HEK293T (cell line): ENCODE data around the gene WDR82.

ENCODE experiments used
- ARNT ChIP-seq: fragments of 450-650 bp; IDR thresholded peaks from 2 replicates; pipeline ENCODE4 v1.6.1; 2017; ENCODE audit warnings: mild to moderate bottlenecking
- CTBP1 ChIP-seq: fragments of 450-650 bp; IDR thresholded peaks from 2 replicates; pipeline ENCODE4 v1.6.1; 2016; ENCODE audit warnings: borderline replicate concordance
- FOXA1 ChIP-seq: fragments of 450-650 bp; IDR thresholded peaks from 2 replicates; pipeline ENCODE4 v1.6.1; 2016; ENCODE audit warnings: mild to moderate bottlenecking
- FOXK2 ChIP-seq: fragments of 450-650 bp; IDR thresholded peaks from 2 replicates; pipeline ENCODE4 v1.6.1; 2016; ENCODE audit warnings: mild to moderate bottlenecking
- FOXM1 ChIP-seq: fragments of 450-650 bp; IDR thresholded peaks from 2 replicates; pipeline ENCODE4 v1.6.1; 2017; ENCODE audit warnings: mild to moderate bottlenecking, borderline replicate concordance
- LEF1 ChIP-seq: fragments of 450-650 bp; IDR thresholded peaks from 2 replicates; pipeline ENCODE4 v1.6.1; 2017; ENCODE audit warnings: mild to moderate bottlenecking, borderline replicate concordance
- NFRKB ChIP-seq: fragments of 450-650 bp; IDR thresholded peaks from 2 replicates; pipeline ENCODE4 v1.6.1; 2016; ENCODE audit warnings: mild to moderate bottlenecking, moderate library complexity
- SP1 ChIP-seq: fragments of 450-650 bp; IDR thresholded peaks from 2 replicates; pipeline ENCODE4 v1.6.1; 2017
- SUZ12 ChIP-seq: fragments of 450-650 bp; IDR thresholded peaks from 2 replicates; pipeline ENCODE4 v1.6.1; 2016; ENCODE audit warnings: mild to moderate bottlenecking
- TARDBP ChIP-seq: fragments of 450-650 bp; IDR thresholded peaks from 2 replicates; pipeline ENCODE4 v1.6.1; 2016

DNA sequence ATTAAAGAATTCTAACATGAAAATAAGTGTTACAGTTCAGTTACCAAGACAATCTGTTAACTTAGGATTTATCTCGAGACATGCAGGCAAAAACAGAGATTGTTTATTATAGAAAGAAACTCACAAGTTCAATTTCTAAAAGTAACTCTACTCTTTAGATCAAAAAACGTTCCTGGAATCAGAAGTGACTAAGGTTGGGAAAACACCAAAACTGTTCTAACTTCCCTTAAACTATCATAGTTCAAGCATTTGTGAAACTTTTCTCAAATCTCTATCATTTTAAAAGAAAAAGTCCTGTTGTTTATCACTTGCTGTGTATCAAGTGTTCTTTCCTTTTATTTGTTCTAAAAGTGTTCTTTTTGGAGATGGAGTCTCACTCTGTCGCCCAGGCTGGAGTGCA, 8.7 kb downstream of the WDR82 start:
- TF ChIP-seq FOXM1 (no peak), FOXK2 (no peak), SP1 (no peak), TARDBP (no peak), NFRKB (no peak), CTBP1 (no peak), FOXA1 (no peak), LEF1 (no peak), SUZ12 (no peak), ARNT (no peak)
